Osteoblast (primary cell): ENCODE measurements around the gene PTPRR. TPM values are rescaled to one million over a fixed set of nuclear protein-coding genes. Genes with fewer than 3 reads are reported as not detected.

Source experiments
- DNase-seq: peaks from one replicate; pipeline ENCODE4 v3.0.0; 2011; ENCODE audit warnings: low spot score, mixed read lengths; ENCODE audit not compliant: insufficient read length; ENCODE audit errors: missing footprints
- H2AFZ ChIP-seq: 2 replicates; pipeline ENCODE4 v1.6.0; 2011; ENCODE audit warnings: mild to moderate bottlenecking, low read length
- H3K27ac ChIP-seq: 2 replicates; pipeline ENCODE4 v1.5.1; 2011; ENCODE audit warnings: mild to moderate bottlenecking, low read depth, low read length, moderate library complexity
- H3K27me3 ChIP-seq: 2 replicates; pipeline ENCODE4 v1.6.0; 2012; ENCODE audit warnings: mild to moderate bottlenecking, control low read depth, inconsistent platforms, low read length, moderate library complexity; ENCODE audit not compliant: insufficient read depth
- H3K36me3 ChIP-seq: 2 replicates; pipeline ENCODE4 v1.5.1; 2011; ENCODE audit warnings: mild to moderate bottlenecking, low read length, control low read depth, moderate library complexity; ENCODE audit not compliant: insufficient read depth
- H3K4me1 ChIP-seq: 2 replicates; pipeline ENCODE4 v1.5.1; 2011; ENCODE audit warnings: mild to moderate bottlenecking, low read length, control low read depth, moderate library complexity; ENCODE audit not compliant: insufficient read depth
- H3K4me2 ChIP-seq: 2 replicates; pipeline ENCODE4 v1.6.0; 2011; ENCODE audit warnings: mild to moderate bottlenecking, low read length; ENCODE audit not compliant: insufficient read depth
- H3K4me3 ChIP-seq: fragments of 200-600 bp; sonication (generic); 3 replicates; pipeline ENCODE4 v1.5.1; 2012; ENCODE audit warnings: mild to moderate bottlenecking, low read length, inconsistent platforms; ENCODE audit not compliant: insufficient read depth
- H3K79me2 ChIP-seq: 2 replicates; pipeline ENCODE4 v1.6.0; 2012; ENCODE audit warnings: mild to moderate bottlenecking, low read length, control low read depth, inconsistent platforms; ENCODE audit not compliant: insufficient read depth
- H3K9me3 ChIP-seq: 2 replicates; pipeline ENCODE4 v1.5.1; 2011; ENCODE audit warnings: low read depth, low read length, control low read depth
- H4K20me1 ChIP-seq: 2 replicates; pipeline ENCODE4 v1.6.0; 2012; ENCODE audit warnings: mild to moderate bottlenecking, low read length, control low read depth; ENCODE audit not compliant: insufficient read depth
- CTCF ChIP-seq: IDR thresholded peaks from 2 replicates; pipeline ENCODE4 v1.5.1; 2011; ENCODE audit warnings: mild to moderate bottlenecking, low read depth, low read length, moderate library complexity; ENCODE audit errors: extremely low read depth
- total RNA-seq: library from RNA; depleted of rRNA; stranded (reverse); fragments of >200 nt; gene quantifications from 2 replicates; pipeline ENCODE4 v1.2.3, GENCODE V29; 2012

The PTPRR gene
- total RNA-seq, 1 donor, result not detected

DNA sequence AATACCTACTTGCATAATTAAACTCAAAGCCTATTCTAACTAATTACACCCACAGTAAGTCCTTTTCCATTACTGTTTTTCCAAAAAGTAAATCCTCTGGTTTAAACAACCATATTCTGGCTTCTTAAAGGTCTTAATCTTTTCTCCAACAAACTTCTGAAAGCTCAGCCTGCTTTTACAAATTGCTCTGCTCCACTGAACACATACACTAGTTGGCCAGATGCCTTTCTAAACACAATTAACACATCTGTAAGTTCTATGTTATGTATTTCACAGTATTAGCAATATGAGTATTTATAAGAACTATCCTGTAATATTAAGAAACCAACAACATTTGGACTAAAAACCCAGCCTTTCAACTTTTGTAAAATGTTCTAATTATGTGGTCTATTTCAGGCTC lies 313.4 kb downstream of the PTPRR start:
- no peak for TF ChIP-seq CTCF
- peaks cover 7% of the 10 kb centered on the region for H3K4me1 ChIP-seq
- no peaks in the 10 kb centered on the region for H3K79me2 ChIP-seq
- DNase-seq, result no peak
- no peak overlapping the region for H2AFZ ChIP-seq
- no peak overlapping the region for H3K27ac ChIP-seq
- H3K27me3 ChIP-seq, result peaks cover 13% of the 10 kb centered on the region
- no peaks in the 10 kb centered on the region for H3K36me3 ChIP-seq
- no peak overlapping the region for H3K4me2 ChIP-seq
- H3K4me3 ChIP-seq, result no peak overlapping the region
- H4K20me1 ChIP-seq, result no peaks in the 10 kb centered on the region
- H3K9me3 ChIP-seq, result no peaks in the 10 kb centered on the region

- Histone ChIP-seq H3K79me2 (no peaks in the 10 kb centered on the region), H3K4me1 (peaks cover 7% of the 10 kb centered on the region), H3K4me2 (no peak overlapping the region), H3K27me3 (peaks cover 13% of the 10 kb centered on the region), H3K9me3 (no peaks in the 10 kb centered on the region), H3K36me3 (no peaks in the 10 kb centered on the region), H2AFZ (no peak overlapping the region), H3K27ac (no peak overlapping the region), H4K20me1 (no peaks in the 10 kb centered on the region), H3K4me3 (no peak overlapping the region)
- TF ChIP-seq CTCF, result no peak
- no peak for DNase-seq
Observed at GRCh38 chr12:70605976-70606375, 314.6 kb downstream of the PTPRR start.

DNA sequence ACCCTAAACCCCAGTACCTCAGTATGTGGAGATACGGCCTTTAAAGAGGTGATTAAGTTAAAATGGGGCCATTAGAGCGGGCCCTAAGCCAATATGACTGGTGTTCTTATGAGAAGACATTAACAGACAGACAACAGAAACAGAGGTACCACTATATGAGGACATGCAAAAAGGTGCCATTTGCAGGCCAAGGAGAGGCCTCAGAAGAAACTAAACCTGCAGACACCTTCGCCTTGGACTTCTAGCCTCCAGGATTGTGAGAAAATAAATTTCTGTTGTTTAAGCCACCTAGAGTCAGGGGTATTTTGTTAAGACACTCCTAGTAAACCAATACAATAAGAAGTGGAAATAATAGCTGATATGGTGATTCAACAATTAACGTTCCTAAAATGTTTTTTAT lies 315.9 kb downstream of the PTPRR start:
- H3K4me3 ChIP-seq, result no peak overlapping the region
- no peak overlapping the region for H2AFZ ChIP-seq
- no peaks in the 10 kb centered on the region for H3K79me2 ChIP-seq
- no peaks in the 10 kb centered on the region for H4K20me1 ChIP-seq
- no peaks in the 10 kb centered on the region for H3K36me3 ChIP-seq
- H3K27ac ChIP-seq, result no peak overlapping the region
- no peak for TF ChIP-seq CTCF
- H3K4me2 ChIP-seq, result no peak overlapping the region
- H3K27me3 ChIP-seq, result peaks cover 13% of the 10 kb centered on the region
- H3K9me3 ChIP-seq, result no peaks in the 10 kb centered on the region
- no peak for DNase-seq
- H3K4me1 ChIP-seq, result peaks cover 7% of the 10 kb centered on the region

DNA sequence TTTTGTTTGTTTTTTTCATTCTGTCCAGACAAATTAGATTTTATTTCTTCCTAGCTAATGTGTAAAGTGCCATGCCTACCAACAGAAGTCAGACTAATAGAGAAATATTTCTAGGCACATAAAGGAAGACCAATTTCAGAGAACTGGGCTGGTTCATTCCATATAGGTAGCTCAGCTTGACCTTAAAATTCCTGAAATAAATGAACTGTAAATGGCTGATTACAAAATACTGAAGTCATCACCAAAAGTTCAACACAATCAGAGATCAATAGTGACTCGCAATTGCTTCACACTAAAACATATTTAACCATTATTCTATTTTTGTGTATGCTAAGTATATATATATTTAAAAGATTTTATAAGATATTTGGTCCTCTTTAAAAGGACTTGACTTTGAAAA lies 317.5 kb downstream of the PTPRR start:
- H3K27me3 ChIP-seq, result no peaks in the 10 kb centered on the region
- no peaks in the 10 kb centered on the region for H3K4me1 ChIP-seq
- H2AFZ ChIP-seq, result no peak overlapping the region
- no peak for DNase-seq
- H3K4me2 ChIP-seq, result no peak overlapping the region
- no peaks in the 10 kb centered on the region for H3K9me3 ChIP-seq
- H3K27ac ChIP-seq, result no peak overlapping the region
- H4K20me1 ChIP-seq, result no peaks in the 10 kb centered on the region
- TF ChIP-seq CTCF, result no peak
- no peaks in the 10 kb centered on the region for H3K36me3 ChIP-seq
- no peaks in the 10 kb centered on the region for H3K79me2 ChIP-seq
- H3K4me3 ChIP-seq, result no peak overlapping the region
